ENCODE data around the gene CSNK1A1.

DNA sequence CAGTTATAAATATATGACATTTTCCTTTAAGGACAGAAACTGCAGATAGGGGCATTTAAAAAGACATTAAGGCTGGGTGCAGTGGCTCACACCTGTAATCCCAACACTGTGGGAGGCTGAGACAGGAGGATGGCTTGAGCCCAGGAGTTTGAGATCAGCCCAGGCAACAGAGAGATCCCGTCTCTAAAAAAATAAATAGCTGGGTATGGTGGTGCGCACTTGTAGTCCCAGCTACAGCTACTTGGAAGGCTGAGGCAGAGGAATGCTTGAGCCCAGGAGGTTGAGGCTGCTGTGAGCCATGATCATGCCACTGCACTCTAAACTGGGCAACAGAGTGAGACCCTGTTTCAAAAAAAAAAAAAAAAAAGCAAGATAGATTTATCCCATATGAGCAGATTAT lies 63.6 kb downstream of the CSNK1A1 start:
- TF ChIP-seq, protein P1, sequence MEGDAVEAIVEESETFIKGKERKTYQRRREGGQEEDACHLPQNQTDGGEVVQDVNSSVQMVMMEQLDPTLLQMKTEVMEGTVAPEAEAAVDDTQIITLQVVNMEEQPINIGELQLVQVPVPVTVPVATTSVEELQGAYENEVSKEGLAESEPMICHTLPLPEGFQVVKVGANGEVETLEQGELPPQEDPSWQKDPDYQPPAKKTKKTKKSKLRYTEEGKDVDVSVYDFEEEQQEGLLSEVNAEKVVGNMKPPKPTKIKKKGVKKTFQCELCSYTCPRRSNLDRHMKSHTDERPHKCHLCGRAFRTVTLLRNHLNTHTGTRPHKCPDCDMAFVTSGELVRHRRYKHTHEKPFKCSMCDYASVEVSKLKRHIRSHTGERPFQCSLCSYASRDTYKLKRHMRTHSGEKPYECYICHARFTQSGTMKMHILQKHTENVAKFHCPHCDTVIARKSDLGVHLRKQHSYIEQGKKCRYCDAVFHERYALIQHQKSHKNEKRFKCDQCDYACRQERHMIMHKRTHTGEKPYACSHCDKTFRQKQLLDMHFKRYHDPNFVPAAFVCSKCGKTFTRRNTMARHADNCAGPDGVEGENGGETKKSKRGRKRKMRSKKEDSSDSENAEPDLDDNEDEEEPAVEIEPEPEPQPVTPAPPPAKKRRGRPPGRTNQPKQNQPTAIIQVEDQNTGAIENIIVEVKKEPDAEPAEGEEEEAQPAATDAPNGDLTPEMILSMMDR (IDR thresholded peaks at IDR 0.05; ENCODE audit: low read depth, low read length, missing input control) = no peak
- TF ChIP-seq RXRA (IDR thresholded peaks at IDR 0.05) = no peak
- no peak for TF ChIP-seq RAD21 (IDR thresholded peaks at IDR 0.05)
- no peak for TF ChIP-seq SP1 (IDR thresholded peaks at IDR 0.05)
- TF ChIP-seq, protein P2, sequence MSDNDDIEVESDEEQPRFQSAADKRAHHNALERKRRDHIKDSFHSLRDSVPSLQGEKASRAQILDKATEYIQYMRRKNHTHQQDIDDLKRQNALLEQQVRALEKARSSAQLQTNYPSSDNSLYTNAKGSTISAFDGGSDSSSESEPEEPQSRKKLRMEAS (IDR thresholded peaks at IDR 0.05) = no peak
- TF ChIP-seq, protein P3, sequence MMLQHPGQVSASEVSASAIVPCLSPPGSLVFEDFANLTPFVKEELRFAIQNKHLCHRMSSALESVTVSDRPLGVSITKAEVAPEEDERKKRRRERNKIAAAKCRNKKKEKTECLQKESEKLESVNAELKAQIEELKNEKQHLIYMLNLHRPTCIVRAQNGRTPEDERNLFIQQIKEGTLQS (IDR thresholded peaks at IDR 0.05) = no peak
- TF ChIP-seq FOXA2 (IDR thresholded peaks at IDR 0.05) = no peak
- TF ChIP-seq JUND (IDR thresholded peaks at IDR 0.05) = no peak
- TF ChIP-seq, protein P4, sequence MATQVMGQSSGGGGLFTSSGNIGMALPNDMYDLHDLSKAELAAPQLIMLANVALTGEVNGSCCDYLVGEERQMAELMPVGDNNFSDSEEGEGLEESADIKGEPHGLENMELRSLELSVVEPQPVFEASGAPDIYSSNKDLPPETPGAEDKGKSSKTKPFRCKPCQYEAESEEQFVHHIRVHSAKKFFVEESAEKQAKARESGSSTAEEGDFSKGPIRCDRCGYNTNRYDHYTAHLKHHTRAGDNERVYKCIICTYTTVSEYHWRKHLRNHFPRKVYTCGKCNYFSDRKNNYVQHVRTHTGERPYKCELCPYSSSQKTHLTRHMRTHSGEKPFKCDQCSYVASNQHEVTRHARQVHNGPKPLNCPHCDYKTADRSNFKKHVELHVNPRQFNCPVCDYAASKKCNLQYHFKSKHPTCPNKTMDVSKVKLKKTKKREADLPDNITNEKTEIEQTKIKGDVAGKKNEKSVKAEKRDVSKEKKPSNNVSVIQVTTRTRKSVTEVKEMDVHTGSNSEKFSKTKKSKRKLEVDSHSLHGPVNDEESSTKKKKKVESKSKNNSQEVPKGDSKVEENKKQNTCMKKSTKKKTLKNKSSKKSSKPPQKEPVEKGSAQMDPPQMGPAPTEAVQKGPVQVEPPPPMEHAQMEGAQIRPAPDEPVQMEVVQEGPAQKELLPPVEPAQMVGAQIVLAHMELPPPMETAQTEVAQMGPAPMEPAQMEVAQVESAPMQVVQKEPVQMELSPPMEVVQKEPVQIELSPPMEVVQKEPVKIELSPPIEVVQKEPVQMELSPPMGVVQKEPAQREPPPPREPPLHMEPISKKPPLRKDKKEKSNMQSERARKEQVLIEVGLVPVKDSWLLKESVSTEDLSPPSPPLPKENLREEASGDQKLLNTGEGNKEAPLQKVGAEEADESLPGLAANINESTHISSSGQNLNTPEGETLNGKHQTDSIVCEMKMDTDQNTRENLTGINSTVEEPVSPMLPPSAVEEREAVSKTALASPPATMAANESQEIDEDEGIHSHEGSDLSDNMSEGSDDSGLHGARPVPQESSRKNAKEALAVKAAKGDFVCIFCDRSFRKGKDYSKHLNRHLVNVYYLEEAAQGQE (IDR thresholded peaks at IDR 0.05) = no peak
- no peak for TF ChIP-seq EGR1 (IDR thresholded peaks at IDR 0.05; ENCODE audit: low read depth in 2 of 2)

Measured in liver (tissue), 3 donors.